ENCODE results near the gene NT5C1A.

DNA sequence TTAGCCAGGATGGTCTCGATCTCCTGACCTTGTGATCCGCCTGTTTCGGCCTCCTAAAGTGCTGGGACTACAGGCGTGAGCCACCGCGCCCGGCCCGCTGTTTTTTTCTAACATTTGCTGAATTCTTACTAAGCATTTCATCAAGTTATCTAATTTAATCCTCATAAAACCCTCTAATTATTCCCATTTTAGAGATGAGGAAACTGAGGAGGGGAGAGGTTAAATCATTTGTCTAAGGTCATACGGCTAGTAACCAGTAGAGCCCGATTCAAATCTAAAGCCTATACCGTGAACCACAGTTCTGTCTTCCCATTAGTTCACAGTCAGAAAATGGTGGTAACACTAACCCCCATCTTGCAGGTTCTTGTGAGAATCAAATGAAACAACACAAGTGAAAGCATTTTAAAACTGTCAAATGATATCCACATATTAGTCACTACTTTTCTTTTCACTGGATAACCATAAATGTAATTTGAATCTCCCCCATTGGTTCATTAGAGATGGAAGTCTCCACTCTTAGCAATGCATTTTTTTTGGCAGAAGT, 43.0 kb downstream of the NT5C1A start:
- no peak for TF ChIP-seq GATA3 (IDR thresholded peaks at IDR 0.05; ENCODE audit: low read depth, low read length)
- TF ChIP-seq GATA2 (IDR thresholded peaks at IDR 0.05; ENCODE audit: low read depth, low read length), result no peak
